Ishikawa (cell line): Measurements from ENCODE around the gene FOXN1.

Experiments used
- CEBPB ChIP-seq: IDR thresholded peaks from 2 replicates; pipeline ENCODE4 v1.6.1; 2012
- CREB1 ChIP-seq: IDR thresholded peaks from 2 replicates; pipeline ENCODE4 v1.6.1; 2012; ENCODE audit warnings: low read depth
- EGR1 ChIP-seq: IDR thresholded peaks from 2 replicates; pipeline ENCODE4 v1.6.1; 2012
- EP300 ChIP-seq: IDR thresholded peaks from 2 replicates; pipeline ENCODE4 v1.6.1; 2012; ENCODE audit warnings: borderline replicate concordance
- FOXM1 ChIP-seq: IDR thresholded peaks from 2 replicates; pipeline ENCODE4 v1.6.1; 2012; ENCODE audit warnings: low read depth, borderline replicate concordance
- NFIC ChIP-seq: IDR thresholded peaks from 2 replicates; pipeline ENCODE4 v1.6.1; 2012
- RAD21 ChIP-seq: IDR thresholded peaks from 2 replicates; pipeline ENCODE4 v1.6.1; 2012; ENCODE audit warnings: low read depth
- TAF1 ChIP-seq: IDR thresholded peaks from 2 replicates; pipeline ENCODE4 v1.6.1; 2012; ENCODE audit warnings: low read depth, mild to moderate bottlenecking
- TCF12 ChIP-seq: IDR thresholded peaks from 2 replicates; pipeline ENCODE4 v1.6.1; 2012; ENCODE audit warnings: low read depth
- TEAD4 ChIP-seq: IDR thresholded peaks from 2 replicates; pipeline ENCODE4 v1.6.1; 2012
- YY1 ChIP-seq: IDR thresholded peaks from 2 replicates; pipeline ENCODE4 v1.6.1; 2012; ENCODE audit warnings: low read depth
- ZBTB7A ChIP-seq: IDR thresholded peaks from 2 replicates; pipeline ENCODE4 v1.6.1; 2012; ENCODE audit warnings: low read depth
- TF ChIP-seq, protein P1 (sequence below): IDR thresholded peaks from 2 replicates; pipeline ENCODE4 v1.6.1; 2012
- TF ChIP-seq, protein P2 (sequence below): IDR thresholded peaks from 2 replicates; pipeline ENCODE4 v1.6.1; 2012
- TF ChIP-seq, protein P3 (sequence below): IDR thresholded peaks from 2 replicates; pipeline ENCODE4 v1.6.1; 2012; ENCODE audit warnings: low read depth, mild to moderate bottlenecking

FOXN1 gene

GRCh38 chr17:28477928-28478327, 28.2 kb upstream of the FOXN1 start:
- TF ChIP-seq EGR1 (no peak), NFIC (no peak), CREB1 (no peak), RAD21 (no peak), FOXM1 (no peak), ZBTB7A (no peak)
- TF ChIP-seq, protein P1, sequence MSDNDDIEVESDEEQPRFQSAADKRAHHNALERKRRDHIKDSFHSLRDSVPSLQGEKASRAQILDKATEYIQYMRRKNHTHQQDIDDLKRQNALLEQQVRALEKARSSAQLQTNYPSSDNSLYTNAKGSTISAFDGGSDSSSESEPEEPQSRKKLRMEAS: no peak

DNA sequence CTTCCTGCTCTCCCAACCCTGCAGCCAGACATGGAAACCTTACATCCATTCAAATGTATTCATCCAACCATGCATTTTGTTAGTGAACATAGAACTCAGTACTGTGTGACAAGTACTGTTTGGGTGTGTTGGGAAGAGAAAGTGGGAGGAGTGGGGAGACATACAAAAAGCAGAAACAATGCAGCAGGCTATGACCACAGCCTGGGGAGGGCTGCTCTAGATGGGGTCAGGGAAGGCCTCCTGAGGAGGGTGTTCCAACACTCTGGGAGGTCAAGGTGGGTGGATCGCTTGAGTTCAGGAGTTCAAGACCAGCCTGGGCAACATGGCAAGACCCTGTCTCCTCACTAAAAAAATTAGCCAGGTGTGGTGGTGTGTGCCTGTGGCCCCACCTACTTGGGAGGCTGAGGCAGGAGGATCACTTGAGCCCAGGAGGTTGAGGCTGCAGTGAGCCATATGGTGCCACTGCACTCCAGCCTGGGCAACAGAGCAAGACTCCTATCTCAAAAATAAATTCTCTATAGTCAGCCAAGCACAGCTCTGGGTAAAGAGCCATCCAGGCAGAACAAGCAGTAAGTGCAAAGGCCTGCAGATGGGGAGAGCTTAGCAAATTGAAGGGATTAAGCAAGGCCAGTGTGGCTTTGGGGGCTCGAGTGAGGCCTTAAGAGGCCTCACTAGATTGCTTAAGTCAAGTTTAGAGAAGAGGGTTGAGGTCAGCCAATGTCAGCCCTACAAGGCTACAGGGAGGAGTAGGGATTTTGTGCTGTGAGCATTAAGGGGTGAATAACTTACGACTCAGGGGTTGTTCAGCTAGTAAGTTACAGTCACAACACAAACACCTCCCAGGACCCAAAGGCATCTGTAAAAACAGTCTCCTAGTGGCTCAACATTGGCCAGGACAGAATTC, 27.2 kb upstream of the FOXN1 start:
- TF ChIP-seq FOXM1 (no peak), TEAD4 (no peak), TCF12 (no peak), EP300 (no peak), YY1 (no peak), CEBPB (no peak), EGR1 (no peak), TAF1 (no peak), ZBTB7A (no peak), NFIC (no peak), RAD21 (no peak), CREB1 (no peak)
- TF ChIP-seq, protein P2, sequence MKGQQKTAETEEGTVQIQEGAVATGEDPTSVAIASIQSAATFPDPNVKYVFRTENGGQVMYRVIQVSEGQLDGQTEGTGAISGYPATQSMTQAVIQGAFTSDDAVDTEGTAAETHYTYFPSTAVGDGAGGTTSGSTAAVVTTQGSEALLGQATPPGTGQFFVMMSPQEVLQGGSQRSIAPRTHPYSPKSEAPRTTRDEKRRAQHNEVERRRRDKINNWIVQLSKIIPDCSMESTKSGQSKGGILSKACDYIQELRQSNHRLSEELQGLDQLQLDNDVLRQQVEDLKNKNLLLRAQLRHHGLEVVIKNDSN: no peak
- TF ChIP-seq, protein P1: no peak
- TF ChIP-seq, protein P3, sequence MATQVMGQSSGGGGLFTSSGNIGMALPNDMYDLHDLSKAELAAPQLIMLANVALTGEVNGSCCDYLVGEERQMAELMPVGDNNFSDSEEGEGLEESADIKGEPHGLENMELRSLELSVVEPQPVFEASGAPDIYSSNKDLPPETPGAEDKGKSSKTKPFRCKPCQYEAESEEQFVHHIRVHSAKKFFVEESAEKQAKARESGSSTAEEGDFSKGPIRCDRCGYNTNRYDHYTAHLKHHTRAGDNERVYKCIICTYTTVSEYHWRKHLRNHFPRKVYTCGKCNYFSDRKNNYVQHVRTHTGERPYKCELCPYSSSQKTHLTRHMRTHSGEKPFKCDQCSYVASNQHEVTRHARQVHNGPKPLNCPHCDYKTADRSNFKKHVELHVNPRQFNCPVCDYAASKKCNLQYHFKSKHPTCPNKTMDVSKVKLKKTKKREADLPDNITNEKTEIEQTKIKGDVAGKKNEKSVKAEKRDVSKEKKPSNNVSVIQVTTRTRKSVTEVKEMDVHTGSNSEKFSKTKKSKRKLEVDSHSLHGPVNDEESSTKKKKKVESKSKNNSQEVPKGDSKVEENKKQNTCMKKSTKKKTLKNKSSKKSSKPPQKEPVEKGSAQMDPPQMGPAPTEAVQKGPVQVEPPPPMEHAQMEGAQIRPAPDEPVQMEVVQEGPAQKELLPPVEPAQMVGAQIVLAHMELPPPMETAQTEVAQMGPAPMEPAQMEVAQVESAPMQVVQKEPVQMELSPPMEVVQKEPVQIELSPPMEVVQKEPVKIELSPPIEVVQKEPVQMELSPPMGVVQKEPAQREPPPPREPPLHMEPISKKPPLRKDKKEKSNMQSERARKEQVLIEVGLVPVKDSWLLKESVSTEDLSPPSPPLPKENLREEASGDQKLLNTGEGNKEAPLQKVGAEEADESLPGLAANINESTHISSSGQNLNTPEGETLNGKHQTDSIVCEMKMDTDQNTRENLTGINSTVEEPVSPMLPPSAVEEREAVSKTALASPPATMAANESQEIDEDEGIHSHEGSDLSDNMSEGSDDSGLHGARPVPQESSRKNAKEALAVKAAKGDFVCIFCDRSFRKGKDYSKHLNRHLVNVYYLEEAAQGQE: no peak

GRCh38 chr17:28480278-28480677, 25.9 kb upstream of the FOXN1 start:
- TF ChIP-seq CREB1: no peak
- no peak for TF ChIP-seq TAF1
- TF ChIP-seq CEBPB: no peak
- TF ChIP-seq FOXM1: no peak
- no peak for TF ChIP-seq EP300
- no peak for TF ChIP-seq EGR1
- TF ChIP-seq, protein P2: no peak
- TF ChIP-seq, protein P1: no peak
- TF ChIP-seq ZBTB7A: no peak
- TF ChIP-seq TCF12: no peak
- TF ChIP-seq YY1: no peak
- TF ChIP-seq, protein P3: no peak
- no peak for TF ChIP-seq NFIC
- no peak for TF ChIP-seq RAD21

GRCh38 chr17:28480799-28481571, 25.2 kb upstream of the FOXN1 start:
- no peak for TF ChIP-seq EP300
- TF ChIP-seq NFIC: no peak
- TF ChIP-seq YY1: no peak
- TF ChIP-seq, protein P3: no peak
- TF ChIP-seq, protein P2: no peak
- TF ChIP-seq TEAD4: no peak
- TF ChIP-seq RAD21: no peak
- no peak for TF ChIP-seq TCF12
- TF ChIP-seq FOXM1: no peak
- no peak for TF ChIP-seq EGR1
- no peak for TF ChIP-seq ZBTB7A
- TF ChIP-seq CREB1: no peak
- TF ChIP-seq, protein P1: no peak
